GM12878 (cell line): ENCODE results near the gene C14orf39. TPM values are rescaled to one million over a fixed set of nuclear protein-coding genes. Genes with fewer than 3 reads are reported as not detected.

Source experiments
- ATAC-seq: fragments of 200-7000 bp; cut with Tn5 transposase; 3 replicates; pipeline ENCODE4 v1.9.1; 2020; ENCODE audit warnings: mild to moderate bottlenecking, moderate library complexity
- BruUV-seq: library from RNA; stranded (reverse); fragments of 400-500 nt; replicated peaks from 2 replicates; lab custom pipeline; 2021; lab: Mats Ljungman, UMichigan
- CTCF ChIA-PET: fragments of 300-600 bp; sonication (Branson Sonifier 250); formaldehyde crosslinking; extraction: SDS; loops from one replicate; lab custom pipeline; 2021; ENCODE audit warnings: inconsistent platforms; lab: Yijun Ruan, JAX
- POLR2A ChIA-PET: fragments of 350-600 bp; formaldehyde crosslinking; extraction: SDS; loops from one replicate; lab custom pipeline; 2021; ENCODE audit warnings: inconsistent platforms; lab: Charles Lee
- RAD21 ChIA-PET: fragments of 300-600 bp; sonication (Branson Sonifier 250); formaldehyde crosslinking; loops from one replicate; lab custom pipeline; 2023; ENCODE audit warnings: antibody characterized with exemption; ENCODE audit not compliant: unreplicated experiment; lab: Charles Lee
- SMC1A ChIA-PET: fragments of 300-600 bp; sonication (Branson Sonifier 250); formaldehyde crosslinking; loops from one replicate; lab custom pipeline; 2023; ENCODE audit not compliant: unreplicated experiment, uncharacterized antibody; lab: Charles Lee
- DNase-seq: peaks from one replicate; pipeline ENCODE4 v3.0.0-alpha.2; 2011; ENCODE audit warnings: low read depth, low spot score
- FAIRE-seq: peaks from 3 replicates; lab custom pipeline; 2011; peaks lifted over from hg19 to GRCh38; lab: Jason Lieb, UNC
- H2AFZ ChIP-seq: 2 replicates; pipeline ENCODE4 v1.6.0; 2011; ENCODE audit warnings: low read depth, low read length, control low read depth; ENCODE audit not compliant: control insufficient read depth
- H3K27ac ChIP-seq: 2 replicates; pipeline ENCODE4 v1.5.1; 2011; ENCODE audit warnings: control low read depth; ENCODE audit not compliant: control insufficient read depth, insufficient read depth
- H3K27me3 ChIP-seq, 2 experiments: replicated peaks in 1 of 2; 2 replicates each; pipeline versions ENCODE4 v1.6.0 to v1.6.1; 2011; ENCODE audit warnings: low read length in 1 of 2; ENCODE audit not compliant: control insufficient read depth in 2 of 2, insufficient read depth in 2 of 2
- H3K36me3 ChIP-seq, 2 experiments: 2 replicates each; pipeline ENCODE4 v1.5.1; 2011; ENCODE audit warnings: low read length in 1 of 2; ENCODE audit not compliant: control insufficient read depth in 2 of 2, insufficient read depth in 2 of 2
- H3K4me1 ChIP-seq: 2 replicates; pipeline ENCODE4 v1.6.1; 2011; ENCODE audit warnings: mild to moderate bottlenecking, low read length, moderate library complexity, mixed read lengths; ENCODE audit not compliant: control insufficient read depth, insufficient read depth
- H3K4me2 ChIP-seq: 2 replicates; pipeline ENCODE4 v1.6.0; 2011; ENCODE audit warnings: control low read depth; ENCODE audit not compliant: control insufficient read depth, insufficient read depth
- H3K4me3 ChIP-seq: fragments of 200-600 bp; sonication (generic); 2 replicates; pipeline ENCODE4 v1.5.1; 2016
- H3K79me2 ChIP-seq: 2 replicates; pipeline ENCODE4 v1.6.0; 2011; ENCODE audit warnings: low read length; ENCODE audit not compliant: control insufficient read depth, insufficient read depth
- H3K9ac ChIP-seq: 2 replicates; pipeline ENCODE4 v1.8.0; 2011; ENCODE audit warnings: low read length, control low read depth, mixed read lengths; ENCODE audit not compliant: control insufficient read depth, insufficient read depth
- H3K9me3 ChIP-seq: replicated peaks from 3 replicates; pipeline ENCODE4 v1.5.1; 2011; ENCODE audit warnings: mild to moderate bottlenecking, low read length; ENCODE audit not compliant: control insufficient read depth, insufficient read depth
- H4K20me1 ChIP-seq: 2 replicates; pipeline ENCODE4 v1.6.0; 2011; ENCODE audit not compliant: control insufficient read depth, insufficient read depth
- ASH2L ChIP-seq: fragments of 300-600, 200-600 bp; sonication (generic); IDR thresholded peaks from 2 replicates; pipeline ENCODE4 v1.6.1; 2017; ENCODE audit warnings: low read depth, mild to moderate bottlenecking, borderline replicate concordance
- ATF3 ChIP-seq: IDR thresholded peaks from 2 replicates; pipeline ENCODE4 v1.6.1; 2011; ENCODE audit warnings: low read depth, mild to moderate bottlenecking, low read length, moderate library complexity, borderline replicate concordance; ENCODE audit errors: extremely low read depth
- CREM ChIP-seq: IDR thresholded peaks from 2 replicates; pipeline ENCODE4 v1.6.1; 2014; ENCODE audit warnings: antibody characterized with exemption, low read depth
- CTCF ChIP-seq, 3 experiments: IDR thresholded peaks in 2 of 3; conservative IDR thresholded peaks in 1 of 3; 2 replicates each; pipeline ENCODE4 v1.5.1; 2011; ENCODE audit warnings: low read depth in 3 of 3, low read length in 3 of 3, mild to moderate bottlenecking in 3 of 3, control low read depth in 2 of 3, moderate library complexity in 2 of 3, inconsistent platforms in 1 of 3, mixed read lengths in 1 of 3; ENCODE audit not compliant: control insufficient read depth in 2 of 3, insufficient read depth in 1 of 3; ENCODE audit errors: extremely low read depth in 1 of 3
- E2F8 ChIP-seq: fragments of 450-650 bp; IDR thresholded peaks from 2 replicates; pipeline ENCODE4 v1.6.1; 2018; ENCODE audit warnings: mild to moderate bottlenecking, low read depth, moderate library complexity; ENCODE audit not compliant: partially characterized antibody
- JUNB ChIP-seq: IDR thresholded peaks from 2 replicates; pipeline ENCODE4 v1.6.1; 2016; ENCODE audit warnings: antibody characterized with exemption, mild to moderate bottlenecking
- KDM1A ChIP-seq: fragments of 200-600 bp; sonication (generic); IDR thresholded peaks from 2 replicates; pipeline ENCODE4 v1.6.1; 2016; ENCODE audit warnings: borderline replicate concordance
- RBBP5 ChIP-seq: fragments of 200-600 bp; sonication (generic); conservative IDR thresholded peaks from 2 replicates; pipeline ENCODE4 v1.6.1; 2016
- SMARCA5 ChIP-seq: fragments of 450-650 bp; IDR thresholded peaks from 2 replicates; pipeline ENCODE4 v1.6.1; 2017; ENCODE audit warnings: mild to moderate bottlenecking
- SUZ12 ChIP-seq: fragments of 200-600 bp; sonication (generic); IDR thresholded peaks from one replicate; pipeline ENCODE4 v1.6.1; 2018; ENCODE audit warnings: antibody characterized with exemption, mild to moderate bottlenecking; ENCODE audit not compliant: unreplicated experiment
- ZNF217 ChIP-seq: fragments of 450-650 bp; IDR thresholded peaks from 2 replicates; pipeline ENCODE4 v1.6.1; 2017; ENCODE audit warnings: antibody characterized with exemption, mild to moderate bottlenecking
- WGBS: methylation state at CpG from one replicate; pipeline ENCODE4 v1.1.6; 2016; ENCODE audit warnings: low lambda C conversion rate; ENCODE audit not compliant: insufficient replicate concordance, insufficient coverage; ENCODE audit errors: missing lambda C conversion rate; 5-methylcytosine and 5-hydroxymethylcytosine counted together
- in situ Hi-C: fragments of 300-500 bp; cut with MboI; formaldehyde crosslinking; loops from 9 replicates; pipeline ENCODE4 v1.14.3; 2018; ENCODE audit warnings: mixed read lengths
- intact Hi-C: fragments of 100-400 bp; cut with micrococcal nuclease; formaldehyde crosslinking; loops from one replicate; pipeline ENCODE4 v1.14.2; 2022; ENCODE audit not compliant: unreplicated experiment
- polyA plus RNA-seq, 11 experiments: library from polyadenylated mRNA; depleted of rRNA in 4 of 11; unstranded in 6 of 11; stranded (reverse) in 5 of 11; fragments of >200 nt; fragmentation: Nextera tagmentation in 4 of 11; fragmentation: Illumina TruSeq in 1 of 11; extraction: Ambion mirVana in 4 of 11; extraction: Trizol in 1 of 11; gene quantifications; 1 replicate in 1 of 11; 2 replicates in 10 of 11; pipeline versions ENCODE4 v1.2.1 to v1.2.3, GENCODE V29; 2011 to 2016; ENCODE audit warnings: inconsistent platforms in 2 of 11, missing spikeins in 2 of 11, low read depth in 1 of 11
- total RNA-seq, 4 experiments: library from RNA; depleted of rRNA in 3 of 4; stranded (reverse); fragments of >200 nt in 3 of 4; fragmentation: Illumina TruSeq in 1 of 4; extraction: Trizol in 1 of 4; gene quantifications; 2 replicates each; pipeline versions ENCODE4 v1.2.1 to v1.2.3, GENCODE V29; 2013 to 2021

The C14orf39 gene
- total and polyA plus RNA-seq, 10 of the 15 experiments (the other 5 are each of a cell fraction or from before 2014, with no cell fraction given): 0.24 to 0.31 TPM; not detected in 8

- ChIA-PET CTCF (no interaction called here), SMC1A (no interaction called here), POLR2A (no interaction called here), RAD21 (no interaction called here)
- Histone ChIP-seq H3K27ac (no peak overlapping the region), H3K79me2 (no peaks in the 10 kb centered on the region), H3K9ac (no peak overlapping the region), H4K20me1 (no peaks in the 10 kb centered on the region), H3K27me3 (peaks cover 17 to 39% of the 10 kb centered on the region in 2 experiments), H3K36me3 (no peaks in the 10 kb centered on the region), H3K4me1 (no peaks in the 10 kb centered on the region), H2AFZ (no peak overlapping the region), H3K4me3 (no peak overlapping the region), H3K9me3 (no peaks in the 10 kb centered on the region; the same call in 2 of the 3 replicates), H3K4me2 (no peak overlapping the region)
- DNase-seq (no peak), FAIRE-seq (no peak), ATAC-seq (no peak)
- intact Hi-C loops (no loop called here), in situ Hi-C loops (no loop called here)
- TF ChIP-seq ASH2L (no peak), SUZ12 (peak; percentile 27)
- BruUV-seq: no TSS peak
- 26% methylated on average over 44 of the region's 48 CpGs for WGBS
These were observed 21.3 kb upstream of the C14orf39 start for GRCh38 chr14:60506985-60507829.

- in situ Hi-C loops: no loop called here
- no peak for DNase-seq
- H3K79me2 ChIP-seq: no peaks in the 10 kb centered on the region
- ChIA-PET CTCF (no interaction called here), SMC1A (no interaction called here), RAD21 (no interaction called here), POLR2A (no interaction called here)
- intact Hi-C loops: no loop called here
- H3K4me3 ChIP-seq: no peak overlapping the region
- no TSS peak for BruUV-seq
- H3K4me2 ChIP-seq: no peak overlapping the region
- no peak for FAIRE-seq
- peaks cover 17 to 37% of the 10 kb centered on the region in 2 experiments for H3K27me3 ChIP-seq
- H3K4me1 ChIP-seq: no peaks in the 10 kb centered on the region
- H3K36me3 ChIP-seq: no peaks in the 10 kb centered on the region
- H3K9me3 ChIP-seq: no peaks in the 10 kb centered on the region; the same call in 2 of the 3 replicates
- H2AFZ ChIP-seq: no peak overlapping the region
- 45% methylated on average over 17 of the region's 17 CpGs for WGBS
- ATAC-seq: no peak
- no peaks in the 10 kb centered on the region for H4K20me1 ChIP-seq
- H3K27ac ChIP-seq: no peak overlapping the region
- no peak overlapping the region for H3K9ac ChIP-seq
- TF ChIP-seq JUNB (no peak), RBBP5 (no peak), ZNF217 (no peak), CTCF (IDR thresholded peaks at IDR 0.05 in 2 of 3, conservative IDR thresholded peaks at IDR 0.05 in 1 of 3; ENCODE audit: control insufficient read depth in 2 of 3, extremely low read depth in 1 of 3, insufficient read depth in 1 of 3, low read depth in 3 of 3, low read length in 3 of 3) (no peak), ATF3 (no peak), KDM1A (no peak), SMARCA5 (no peak), E2F8 (no peak), CREM (no peak)
These were observed 20.7 kb upstream of the C14orf39 start for GRCh38 chr14:60506462-60506984.
